ENCODE measurements around the gene B3GLCT. TPM values are rescaled to one million over a fixed set of nuclear protein-coding genes. Genes with fewer than 3 reads are reported as not detected.

B3GLCT gene
- total and polyA plus RNA-seq, 10 of the 15 experiments (the other 5 are each of a cell fraction or from before 2014, with no cell fraction given): 0.07 to 0.89 (median 0.25) TPM

GRCh38 chr13:31199849-31200636 lies at the start of gene B3GLCT (continued):
- TF ChIP-seq ATF3 (IDR thresholded peaks at IDR 0.05; ENCODE audit: borderline replicate concordance, extremely low read depth, low read depth, low read length) (no peak), ZNF24 (IDR thresholded peaks at IDR 0.05) (peak; percentile 74; the same call in 1 of the 2 replicates), RFX5 (IDR thresholded peaks at IDR 0.05; ENCODE audit: low read depth, low read length) (no peak), ZBED1 (IDR thresholded peaks at IDR 0.05; ENCODE audit: borderline replicate concordance) (no peak), DPF2 (IDR thresholded peaks at IDR 0.05) (peak; percentile 81), GATAD2B (conservative IDR thresholded peaks at IDR 0.05; ENCODE audit: low read depth) (peak; percentile 83), MEF2B (IDR thresholded peaks at IDR 0.05; ENCODE audit: partially characterized antibody, poor library complexity, severe bottlenecking) (no peak), YY1 (IDR thresholded peaks at IDR 0.05; ENCODE audit: low read depth, low read length) (peak; percentile 88), BHLHE40 (IDR thresholded peaks at IDR 0.05; ENCODE audit: borderline replicate concordance in 1 of 2, low read depth in 2 of 2, low read length in 1 of 2) (peak in 1 of 2 experiments; percentile 49; a peak in 2 of 4 replicates), SMARCA5 (IDR thresholded peaks at IDR 0.05) (peak; percentile 93), CHD2 (IDR thresholded peaks at IDR 0.05; ENCODE audit: borderline replicate concordance, low read depth, low read length) (peak; percentile 83), SIN3A (IDR thresholded peaks at IDR 0.05; ENCODE audit: low read depth, low read length) (0 out of 2 replicates have a peak, but pooled peaks have one; percentile 29), STAT1 (conservative IDR thresholded peaks at IDR 0.05) (peak; percentile 91), BCL11A (IDR thresholded peaks at IDR 0.05; ENCODE audit: low read depth, low read length) (0 out of 2 replicates have a peak, but pooled peaks have one; percentile 26), POLR2A (IDR thresholded peaks at IDR 0.05; ENCODE audit: low read depth, low read length) (peak; percentile 58; the same call in 1 of the 2 replicates), PAX5 (IDR thresholded peaks at IDR 0.05; ENCODE audit: borderline replicate concordance, low read depth, low read length) (peak; percentile 53; the same call in 1 of the 2 replicates), RB1 (IDR thresholded peaks at IDR 0.05; ENCODE audit: borderline replicate concordance) (peak; percentile 81; the same call in 1 of the 2 replicates), IRF3 (IDR thresholded peaks at IDR 0.05) (0 out of 2 replicates have a peak, but pooled peaks have one; percentile 22), LARP7 (IDR thresholded peaks at IDR 0.05) (peak; percentile 98), RAD21 (IDR thresholded peaks at IDR 0.05; ENCODE audit: insufficient read depth, low read depth, low read length) (peak; percentile 53), NR2F1 (conservative IDR thresholded peaks at IDR 0.05) (peak; percentile 72), TCF3 (IDR thresholded peaks at IDR 0.05; ENCODE audit: borderline replicate concordance, insufficient read depth, low read depth, low read length) (no peak), CTCF (IDR thresholded peaks at IDR 0.05 in 2 of 3, conservative IDR thresholded peaks at IDR 0.05 in 1 of 3; ENCODE audit: control insufficient read depth in 2 of 3, extremely low read depth in 1 of 3, insufficient read depth in 1 of 3, low read depth in 3 of 3, low read length in 3 of 3) (peak; percentile 79 to 92 (median 81); a peak in 5 of 6 replicates), POU2F2 (IDR thresholded peaks at IDR 0.05; ENCODE audit: borderline replicate concordance, low read depth, low read length) (0 out of 3 replicates have a peak, but pooled peaks have one; percentile 23), BACH1 (IDR thresholded peaks at IDR 0.05; ENCODE audit: borderline replicate concordance) (peak; percentile 43), SMC3 (IDR thresholded peaks at IDR 0.05; ENCODE audit: borderline replicate concordance, low read length) (peak; percentile 30; the same call in 1 of the 2 replicates)
